Loucy (cell line): Measurements from ENCODE around the gene NPC1.

Experiments used
- H2AFZ ChIP-seq: fragments of 200-600 bp; sonication (generic); 2 replicates; pipeline ENCODE4 v1.6.0; 2016; ENCODE audit warnings: antibody characterized with exemption, mild to moderate bottlenecking, low read length, moderate library complexity
- H3F3A ChIP-seq: fragments of 200-600 bp; 2 replicates; pipeline ENCODE4 v1.6.0; 2016; ENCODE audit warnings: antibody characterized with exemption, low read depth, mild to moderate bottlenecking
- H3K27me3 ChIP-seq: fragments of 200-600 bp; sonication (generic); 2 replicates; pipeline ENCODE4 v1.6.1; 2014; ENCODE audit warnings: low read length, mild to moderate bottlenecking; ENCODE audit not compliant: insufficient read depth, poor library complexity, severe bottlenecking
- H3K36me3 ChIP-seq: fragments of 200-600 bp; sonication (generic); 2 replicates; pipeline ENCODE4 v1.6.1; 2016; ENCODE audit warnings: low read length; ENCODE audit not compliant: insufficient read depth
- H3K4me1 ChIP-seq: fragments of 200-600 bp; sonication (generic); 2 replicates; pipeline ENCODE4 v1.5.1; 2014; ENCODE audit warnings: low read length, mild to moderate bottlenecking; ENCODE audit not compliant: insufficient read depth, poor library complexity, severe bottlenecking
- H3K4me2 ChIP-seq: fragments of 200-600 bp; sonication (generic); 2 replicates; pipeline ENCODE4 v1.6.0; 2014; ENCODE audit warnings: antibody characterized with exemption, low read length, low read depth, mild to moderate bottlenecking; ENCODE audit not compliant: poor library complexity, severe bottlenecking
- H3K4me3 ChIP-seq: fragments of 200-600 bp; sonication (generic); 2 replicates; pipeline ENCODE4 v1.5.1; 2014; ENCODE audit warnings: low read length, mild to moderate bottlenecking, mixed read lengths; ENCODE audit not compliant: poor library complexity, severe bottlenecking
- H3K79me2 ChIP-seq: fragments of 200-600 bp; sonication (generic); 2 replicates; pipeline ENCODE4 v1.6.1; 2014; ENCODE audit warnings: low read length; ENCODE audit not compliant: insufficient read depth
- H3K9ac ChIP-seq: fragments of 200-600 bp; sonication (generic); 2 replicates; pipeline ENCODE4 v1.6.0; 2014; ENCODE audit warnings: mild to moderate bottlenecking, low read depth, low read length, moderate library complexity; ENCODE audit not compliant: poor library complexity, severe bottlenecking
- H3K9me2 ChIP-seq: fragments of 200-600 bp; sonication (generic); replicated peaks from 2 replicates; pipeline ENCODE4 v1.6.1; 2016; ENCODE audit warnings: low read depth, low read length, mixed read lengths
- H3K9me3 ChIP-seq: fragments of 200-600 bp; sonication (generic); 2 replicates; pipeline ENCODE4 v1.6.1; 2014; ENCODE audit warnings: mild to moderate bottlenecking, antibody characterized with exemption, low read length, low read depth; ENCODE audit not compliant: insufficient read depth
- H4K20me1 ChIP-seq: fragments of 200-600 bp; sonication (generic); 2 replicates; pipeline ENCODE4 v1.6.0; 2014; ENCODE audit warnings: antibody characterized with exemption, low read length, mild to moderate bottlenecking; ENCODE audit not compliant: insufficient read depth, poor library complexity, severe bottlenecking
- EZH2phosphoT487 ChIP-seq: fragments of 200-600 bp; IDR thresholded peaks from 2 replicates; pipeline ENCODE4 v1.6.1; 2018; ENCODE audit warnings: antibody characterized with exemption, mild to moderate bottlenecking, moderate library complexity, borderline replicate concordance
- TF ChIP-seq, protein P1 (sequence below): fragments of 200-600 bp; sonication (generic); conservative IDR thresholded peaks from 2 replicates; pipeline ENCODE4 v1.5.1; 2014; ENCODE audit warnings: mild to moderate bottlenecking, antibody characterized with exemption, low read length

The NPC1 gene

DNA sequence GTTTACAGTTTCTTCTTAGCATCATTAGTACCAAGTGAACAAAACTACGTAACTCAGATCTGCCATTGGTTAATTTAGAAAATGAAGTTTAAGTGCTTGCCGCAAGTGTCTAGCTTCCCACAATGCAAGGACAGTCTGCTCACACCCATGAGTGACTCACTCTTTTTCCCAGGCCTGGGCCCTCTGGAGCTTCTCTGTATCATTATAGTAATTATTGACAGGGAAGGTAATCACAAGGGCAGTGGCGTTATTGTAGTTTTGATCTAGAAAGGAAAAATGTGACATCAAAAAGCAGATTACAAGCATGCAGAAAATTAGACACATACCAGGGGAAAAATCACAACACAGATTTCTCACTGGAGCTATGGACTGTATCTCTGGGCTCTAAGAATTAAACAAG, 38.5 kb downstream of the NPC1 start:
- no peaks in the 10 kb centered on the region for H3K9me3 ChIP-seq
- no peaks in the 10 kb centered on the region for H3F3A ChIP-seq
- H3K9me2 ChIP-seq: no peaks in the 10 kb centered on the region
- peaks cover 73% of the 10 kb centered on the region; the same call in 1 of the 2 replicates for H3K36me3 ChIP-seq
- no peak for TF ChIP-seq EZH2phosphoT487
- TF ChIP-seq, protein P1, sequence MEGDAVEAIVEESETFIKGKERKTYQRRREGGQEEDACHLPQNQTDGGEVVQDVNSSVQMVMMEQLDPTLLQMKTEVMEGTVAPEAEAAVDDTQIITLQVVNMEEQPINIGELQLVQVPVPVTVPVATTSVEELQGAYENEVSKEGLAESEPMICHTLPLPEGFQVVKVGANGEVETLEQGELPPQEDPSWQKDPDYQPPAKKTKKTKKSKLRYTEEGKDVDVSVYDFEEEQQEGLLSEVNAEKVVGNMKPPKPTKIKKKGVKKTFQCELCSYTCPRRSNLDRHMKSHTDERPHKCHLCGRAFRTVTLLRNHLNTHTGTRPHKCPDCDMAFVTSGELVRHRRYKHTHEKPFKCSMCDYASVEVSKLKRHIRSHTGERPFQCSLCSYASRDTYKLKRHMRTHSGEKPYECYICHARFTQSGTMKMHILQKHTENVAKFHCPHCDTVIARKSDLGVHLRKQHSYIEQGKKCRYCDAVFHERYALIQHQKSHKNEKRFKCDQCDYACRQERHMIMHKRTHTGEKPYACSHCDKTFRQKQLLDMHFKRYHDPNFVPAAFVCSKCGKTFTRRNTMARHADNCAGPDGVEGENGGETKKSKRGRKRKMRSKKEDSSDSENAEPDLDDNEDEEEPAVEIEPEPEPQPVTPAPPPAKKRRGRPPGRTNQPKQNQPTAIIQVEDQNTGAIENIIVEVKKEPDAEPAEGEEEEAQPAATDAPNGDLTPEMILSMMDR: no peak
- H3K27me3 ChIP-seq: no peaks in the 10 kb centered on the region
- no peak overlapping the region for H3K4me3 ChIP-seq
- no peaks in the 10 kb centered on the region for H3K79me2 ChIP-seq
- no peaks in the 10 kb centered on the region for H4K20me1 ChIP-seq
- no peak overlapping the region for H3K4me2 ChIP-seq
- H2AFZ ChIP-seq: no peak overlapping the region
- no peaks in the 10 kb centered on the region for H3K4me1 ChIP-seq
- H3K9ac ChIP-seq: no peak overlapping the region

DNA sequence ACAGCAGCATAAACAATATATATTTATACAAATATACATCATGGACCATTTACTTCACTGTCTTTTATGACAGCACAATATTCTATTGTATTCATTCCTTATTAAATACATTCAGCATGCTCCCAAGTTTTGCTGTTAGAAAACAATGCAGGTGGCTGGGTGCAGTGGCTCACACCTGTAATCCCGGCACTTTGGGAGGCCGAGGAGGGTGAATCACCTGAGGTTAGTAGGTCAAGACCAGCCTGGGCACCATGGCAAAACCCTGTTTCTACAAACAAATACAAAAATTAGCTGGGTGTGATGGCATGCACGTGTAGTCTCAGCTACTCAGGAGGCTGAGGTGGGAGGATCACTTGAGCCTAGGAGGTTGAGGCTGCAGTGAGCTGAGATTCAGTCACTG, 39.0 kb downstream of the NPC1 start:
- no peaks in the 10 kb centered on the region for H3K79me2 ChIP-seq
- no peak overlapping the region for H3K4me3 ChIP-seq
- H3K9me2 ChIP-seq: no peaks in the 10 kb centered on the region
- no peaks in the 10 kb centered on the region for H3F3A ChIP-seq
- no peak overlapping the region for H2AFZ ChIP-seq
- H3K36me3 ChIP-seq: peaks cover 73% of the 10 kb centered on the region; the same call in 1 of the 2 replicates
- TF ChIP-seq, protein P1: no peak
- no peak for TF ChIP-seq EZH2phosphoT487
- H3K4me1 ChIP-seq: no peaks in the 10 kb centered on the region
- H3K4me2 ChIP-seq: no peak overlapping the region
- no peaks in the 10 kb centered on the region for H3K9me3 ChIP-seq
- no peaks in the 10 kb centered on the region for H4K20me1 ChIP-seq
- H3K27me3 ChIP-seq: no peaks in the 10 kb centered on the region
- no peak overlapping the region for H3K9ac ChIP-seq

DNA sequence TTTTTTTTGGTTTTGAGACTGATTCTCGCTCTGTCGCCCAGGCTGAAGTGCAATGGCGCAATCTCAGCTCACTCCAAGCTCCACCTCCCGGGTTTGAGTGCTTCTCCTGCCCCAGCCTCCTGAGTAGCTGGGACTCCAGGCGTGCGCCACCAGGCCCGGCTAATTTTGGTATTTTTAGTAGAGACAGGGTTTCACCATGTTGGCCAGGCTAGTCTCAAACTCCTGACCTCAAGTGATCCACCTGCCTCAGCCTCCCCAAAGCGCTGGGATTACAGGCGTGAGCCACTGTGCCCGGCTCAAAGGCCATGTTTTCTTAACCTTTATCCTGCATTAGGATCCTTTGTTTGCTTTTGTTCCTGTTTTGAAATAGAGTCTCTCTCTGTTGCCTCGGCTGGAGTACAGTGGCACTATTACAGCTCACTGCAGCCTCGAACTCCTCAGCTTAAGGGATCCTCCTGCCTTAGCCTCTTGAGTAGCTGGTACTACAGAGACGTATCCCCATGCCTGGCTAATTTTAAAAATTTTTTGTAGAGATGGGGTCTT, 41.0 kb downstream of the NPC1 start:
- no peaks in the 10 kb centered on the region for H3K9me3 ChIP-seq
- peaks cover 17% of the 10 kb centered on the region for H3K4me1 ChIP-seq
- H3K4me3 ChIP-seq: no peak overlapping the region
- no peaks in the 10 kb centered on the region for H4K20me1 ChIP-seq
- H3K9me2 ChIP-seq: no peaks in the 10 kb centered on the region
- H3F3A ChIP-seq: no peaks in the 10 kb centered on the region; the same call in 1 of the 2 replicates
- no peak overlapping the region for H3K9ac ChIP-seq
- H3K79me2 ChIP-seq: no peaks in the 10 kb centered on the region
- TF ChIP-seq EZH2phosphoT487: no peak
- TF ChIP-seq, protein P1: no peak
- no peaks in the 10 kb centered on the region for H3K27me3 ChIP-seq
- no peak overlapping the region for H3K4me2 ChIP-seq
- no peak overlapping the region for H2AFZ ChIP-seq
- peaks cover 65% of the 10 kb centered on the region for H3K36me3 ChIP-seq
